GM23248 (cell line): ENCODE results near the gene GSTT2B.

Source experiments
- EZH2 ChIP-seq: fragments of 200-600 bp; sonication (generic); IDR thresholded peaks from 2 replicates; pipeline ENCODE4 v1.6.1; 2018; ENCODE audit warnings: antibody characterized with exemption, mild to moderate bottlenecking; ENCODE audit not compliant: insufficient read depth, poor library complexity, severe bottlenecking
- EZH2phosphoT487 ChIP-seq: fragments of 200-600 bp; sonication (generic); IDR thresholded peaks from 2 replicates; pipeline ENCODE4 v1.6.1; 2018; ENCODE audit warnings: antibody characterized with exemption, moderate library complexity, mild to moderate bottlenecking, low read depth; ENCODE audit not compliant: insufficient read depth

DNA sequence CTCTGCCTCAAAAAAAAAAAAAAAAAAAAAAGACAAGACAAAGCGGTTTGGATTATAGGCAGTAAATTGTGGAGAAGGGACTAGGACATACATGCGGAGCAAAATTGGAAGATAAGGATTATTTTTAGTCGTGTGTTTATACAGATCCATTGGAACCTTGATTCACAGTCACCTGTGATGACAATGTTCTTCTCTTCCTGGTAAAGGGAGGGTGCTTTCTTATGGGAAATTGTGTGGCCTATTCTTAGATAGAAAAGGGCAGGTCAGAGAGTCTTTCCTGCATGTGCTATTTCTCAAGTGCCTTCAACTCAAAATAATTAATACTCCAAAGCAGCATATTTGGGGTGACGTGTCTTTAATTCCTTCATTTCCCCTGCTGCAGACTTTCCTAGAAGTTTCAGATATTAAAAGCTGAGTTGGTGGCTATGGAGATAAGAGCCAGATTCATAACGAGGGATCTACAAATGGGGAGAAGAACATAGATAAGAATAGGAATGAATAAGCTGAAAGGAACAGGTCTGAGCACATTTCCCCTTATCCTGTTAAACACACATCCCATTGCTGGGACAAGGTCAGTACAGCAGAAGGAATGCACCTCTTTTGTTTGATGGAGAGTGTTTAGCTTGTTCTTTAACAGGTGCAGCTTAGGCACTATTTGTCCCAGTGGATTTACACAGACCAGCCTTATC, 22.5 kb downstream of the GSTT2B start:
- no peak for TF ChIP-seq EZH2phosphoT487
- TF ChIP-seq EZH2 = no peak
